Upper lobe of left lung (tissue), 6 donors: ENCODE data around the gene GALNT11. TPM values are rescaled to one million over a fixed set of nuclear protein-coding genes. Genes with fewer than 3 reads are reported as not detected.

ENCODE experiments used
- ATAC-seq, 2 donors: fragments of 200-7000 bp; cut with Tn5 transposase; one replicate each; pipeline ENCODE4 v1.9.1; 2022; ENCODE audit warnings: mild to moderate bottlenecking in 2 of 2, moderate library complexity in 2 of 2; ENCODE audit not compliant: low FRiP score in 2 of 2
- DNase-seq, 2 donors: peaks; one replicate each; pipeline ENCODE4 v3.0.0-alpha.2; 2019 to 2020
- H3K27ac ChIP-seq, 4 donors: fragments of 200-600 bp; sonication (generic); one replicate each; pipeline ENCODE4 v1.5.1; 2016 to 2019
- H3K27me3 ChIP-seq, 4 donors: fragments of 200-600 bp; sonication (generic); one replicate each; pipeline ENCODE4 v1.5.1; 2017 to 2019
- H3K36me3 ChIP-seq, 4 donors: fragments of 200-600 bp; sonication (generic); one replicate each; pipeline ENCODE4 v1.5.1; 2016 to 2019
- H3K4me1 ChIP-seq, 4 donors: fragments of 200-600 bp; sonication (generic); one replicate each; pipeline ENCODE4 v1.5.1; 2018 to 2019
- H3K4me3 ChIP-seq, 4 donors: fragments of 200-600 bp; sonication (generic); one replicate each; pipeline ENCODE4 v1.5.1; 2017 to 2019; ENCODE audit warnings: mild to moderate bottlenecking in 2 of 4, moderate library complexity in 1 of 4
- H3K9me3 ChIP-seq, 4 donors: fragments of 200-600 bp; sonication (generic); one replicate each; pipeline ENCODE4 v1.5.1; 2018 to 2019
- CTCF ChIP-seq, 6 experiments: fragments of 450-650 bp in 4 of 6; fragments of 200-600 bp in 2 of 6; sonication (generic) in 2 of 6; IDR thresholded peaks; one replicate each; pipeline ENCODE4 v1.5.1; 2016 to 2019; ENCODE audit warnings: antibody characterized with exemption in 6 of 6
- EP300 ChIP-seq, 4 donors: sonication (generic); formaldehyde crosslinking; IDR thresholded peaks; one replicate each; pipeline ENCODE4 v1.5.1; 2017; ENCODE audit warnings: antibody characterized with exemption in 4 of 4, control low read depth in 2 of 4
- POLR2A ChIP-seq, 4 donors: fragments of 450-650 bp; IDR thresholded peaks; one replicate each; pipeline ENCODE4 v1.5.1; 2016 to 2017; ENCODE audit warnings: antibody characterized with exemption in 4 of 4, mild to moderate bottlenecking in 2 of 4
- POLR2AphosphoS5 ChIP-seq, 2 donors: sonication (generic); formaldehyde crosslinking; IDR thresholded peaks; one replicate each; pipeline ENCODE4 v1.5.1; 2017; ENCODE audit warnings: antibody characterized with exemption in 2 of 2
- WGBS, 2 donors: methylation state at CpG; one replicate each; pipeline ENCODE4 v1.1.5; 2017 to 2018; 5-methylcytosine and 5-hydroxymethylcytosine counted together
- total RNA-seq, 6 donors: library from RNA; depleted of rRNA in 4 of 6; stranded (reverse); fragments of >200 nt in 4 of 6; gene quantifications; one replicate each; pipeline versions ENCODE4 v1.1.0 to v1.2.1, GENCODE V29; 2016 to 2021
- donor health status: DM: no; HTN: no; CAD: no; lungs with moderate emphysema.
- donor health status: DM: no; HTN: yes; CAD: no; lungs with severe emphysema.

Gene GALNT11
- total RNA-seq, 6 donors from 2014 or later = 31.2 to 63.8 (median 43.2) TPM

GRCh38 chr7:152140067-152140466, 114.6 kb downstream of the GALNT11 start:
- Histone ChIP-seq H3K4me1 (peaks cover 0 to 20% (median 0%) of the 10 kb centered on the region in 4 donors), H3K9me3 (no peaks in the 10 kb centered on the region), H3K4me3 (no peak overlapping the region), H3K36me3 (peaks cover 9 to 79% (median 65%) of the 10 kb centered on the region in 4 donors), H3K27ac (no peak overlapping the region), H3K27me3 (no peaks in the 10 kb centered on the region)
- 94 to 97% methylated on average over 4 of the region's 4 CpGs for WGBS, 2 donors
- no peak for TF ChIP-seq EP300 (IDR thresholded peaks at IDR 0.05)
- TF ChIP-seq POLR2A (IDR thresholded peaks at IDR 0.05) = no peak
- no peak for TF ChIP-seq CTCF (IDR thresholded peaks at IDR 0.05)
- no peak for TF ChIP-seq POLR2AphosphoS5 (IDR thresholded peaks at IDR 0.05)
- DNase-seq = no peak
- ATAC-seq = no peak

GRCh38 chr7:152140560-152140959, 115.1 kb downstream of the GALNT11 start:
- ATAC-seq = no peak
- H3K36me3 ChIP-seq = peaks cover 9 to 82% (median 68%) of the 10 kb centered on the region in 4 donors
- WGBS, 2 donors = 93 to 100% methylated on average over 2 of the region's 2 CpGs

GRCh38 chr7:152142976-152143595, 117.6 kb downstream of the GALNT11 start:
- ATAC-seq = no peak
- H3K9me3 ChIP-seq = no peaks in the 10 kb centered on the region
- no peak for TF ChIP-seq POLR2AphosphoS5 (IDR thresholded peaks at IDR 0.05)
- no peak for TF ChIP-seq POLR2A (IDR thresholded peaks at IDR 0.05)
- TF ChIP-seq CTCF (IDR thresholded peaks at IDR 0.05) = no peak
- no peak for TF ChIP-seq EP300 (IDR thresholded peaks at IDR 0.05)
- H3K4me3 ChIP-seq = no peak overlapping the region
- H3K27ac ChIP-seq = no peak overlapping the region
- no peak for DNase-seq
- peaks cover 9 to 100% (median 77%) of the 10 kb centered on the region in 4 donors for H3K36me3 ChIP-seq
- no peaks in the 10 kb centered on the region for H3K27me3 ChIP-seq
- WGBS, 2 donors = 62 to 63% methylated on average over 5 of the region's 5 CpGs
- H3K4me1 ChIP-seq = peaks cover 0 to 8% (median 0%) of the 10 kb centered on the region in 4 donors

More at GRCh38 chr7:152140560-152140959, 115.1 kb downstream of the GALNT11 start:
- no peak overlapping the region for H3K4me3 ChIP-seq
- no peaks in the 10 kb centered on the region for H3K27me3 ChIP-seq
- no peak for DNase-seq
- no peak overlapping the region for H3K27ac ChIP-seq
- H3K9me3 ChIP-seq = no peaks in the 10 kb centered on the region
- no peak for TF ChIP-seq POLR2A (IDR thresholded peaks at IDR 0.05)
- TF ChIP-seq POLR2AphosphoS5 (IDR thresholded peaks at IDR 0.05) = no peak
- no peak for TF ChIP-seq EP300 (IDR thresholded peaks at IDR 0.05)
- TF ChIP-seq CTCF (IDR thresholded peaks at IDR 0.05) = no peak
- peaks cover 0 to 20% (median 0%) of the 10 kb centered on the region in 4 donors for H3K4me1 ChIP-seq

GRCh38 chr7:152144557-152145245, 119.2 kb downstream of the GALNT11 start:
- TF ChIP-seq POLR2AphosphoS5 (IDR thresholded peaks at IDR 0.05) = no peak
- no peak for TF ChIP-seq CTCF (IDR thresholded peaks at IDR 0.05)
- TF ChIP-seq POLR2A (IDR thresholded peaks at IDR 0.05) = no peak
- no peak for TF ChIP-seq EP300 (IDR thresholded peaks at IDR 0.05)
- Histone ChIP-seq H3K27ac (no peak overlapping the region), H3K4me1 (peaks cover 0 to 6% (median 0%) of the 10 kb centered on the region in 4 donors), H3K27me3 (no peaks in the 10 kb centered on the region), H3K9me3 (no peaks in the 10 kb centered on the region), H3K4me3 (no peak overlapping the region), H3K36me3 (peaks cover 19 to 100% (median 72%) of the 10 kb centered on the region in 4 donors)
- WGBS, 2 donors = 70 to 76% methylated on average over 12 of the region's 12 CpGs
- no peak for ATAC-seq
- no peak for DNase-seq
